Skeletal muscle cell (primary cell): ENCODE data around the gene FSD2.

Experiments used
- DNase-seq: peaks from one replicate; pipeline ENCODE4 v3.0.0-alpha.2; 2010; ENCODE audit warnings: low read depth
- H3K4me3 ChIP-seq: 2 replicates; pipeline ENCODE4 v1.5.1; 2011; ENCODE audit warnings: low read depth, mild to moderate bottlenecking, control low read depth, low read length, moderate library complexity

The FSD2 gene

GRCh38 chr15:82805994-82806406 is at the start of gene FSD2:
Gene FSD2 (minus strand): TSS chr15:82806069. CDS start chr15:82787390, 18,679 bp downstream.
- no peak within 1 kb of the TSS for H3K4me3 ChIP-seq
- no peak for DNase-seq

DNA sequence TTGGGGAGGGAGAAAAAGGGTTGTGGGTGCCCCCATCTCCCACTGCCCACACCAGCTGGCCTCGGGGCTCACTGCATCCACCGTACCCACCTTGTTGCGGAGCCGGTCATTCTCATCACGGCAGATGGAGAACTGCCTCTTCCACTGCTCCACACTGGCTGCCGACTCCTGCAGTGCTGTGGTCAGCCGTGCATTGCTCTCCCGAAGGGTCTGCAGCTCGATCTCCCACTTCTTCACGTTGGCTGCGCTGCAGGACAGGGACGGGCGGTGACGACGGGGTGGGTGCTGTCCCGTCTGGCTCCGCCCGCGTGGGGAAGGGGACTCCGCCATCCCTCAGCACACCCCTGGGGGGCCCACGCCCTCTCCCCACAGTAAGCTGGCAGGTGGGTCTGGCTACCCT is 48.7 kb upstream of the FSD2 start:
- H3K4me3 ChIP-seq: no peak overlapping the region
- DNase-seq: no peak

DNA sequence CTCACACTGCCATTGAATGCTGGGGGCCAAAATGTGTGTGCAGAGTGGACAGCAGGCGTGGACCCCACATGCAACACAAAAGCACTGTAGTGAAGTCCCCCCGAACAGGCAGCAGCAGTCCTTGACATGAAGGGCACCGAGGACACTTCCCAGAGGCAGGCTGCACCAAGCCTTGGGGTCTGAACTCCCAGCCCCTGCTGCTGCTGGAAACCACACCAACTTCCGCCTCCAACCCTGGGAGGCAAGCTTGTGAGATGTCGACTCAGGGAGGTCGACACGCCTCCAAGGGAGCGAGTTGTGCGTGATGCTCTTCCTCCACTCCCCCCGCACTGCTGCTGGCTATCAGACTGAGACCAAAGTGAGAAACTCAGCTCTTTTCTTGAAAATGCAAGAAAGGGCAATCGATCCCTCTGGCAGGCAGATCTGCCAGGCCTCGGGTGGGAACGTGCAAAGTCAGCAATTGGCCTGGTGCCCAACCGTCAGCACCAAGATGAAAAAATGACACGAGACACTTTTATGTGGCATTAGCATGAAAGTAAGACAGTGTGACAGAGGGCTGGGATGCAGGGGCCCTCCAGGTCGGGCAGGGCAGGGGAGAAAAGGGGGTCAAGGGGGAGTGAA is 47.2 kb upstream of the FSD2 start:
- no peak for DNase-seq
- H3K4me3 ChIP-seq: no peak overlapping the region

- no peak for DNase-seq
- no peak overlapping the region for H3K4me3 ChIP-seq
Measured at GRCh38 chr15:82851981-82852511, 46.2 kb upstream of the FSD2 start.

DNA sequence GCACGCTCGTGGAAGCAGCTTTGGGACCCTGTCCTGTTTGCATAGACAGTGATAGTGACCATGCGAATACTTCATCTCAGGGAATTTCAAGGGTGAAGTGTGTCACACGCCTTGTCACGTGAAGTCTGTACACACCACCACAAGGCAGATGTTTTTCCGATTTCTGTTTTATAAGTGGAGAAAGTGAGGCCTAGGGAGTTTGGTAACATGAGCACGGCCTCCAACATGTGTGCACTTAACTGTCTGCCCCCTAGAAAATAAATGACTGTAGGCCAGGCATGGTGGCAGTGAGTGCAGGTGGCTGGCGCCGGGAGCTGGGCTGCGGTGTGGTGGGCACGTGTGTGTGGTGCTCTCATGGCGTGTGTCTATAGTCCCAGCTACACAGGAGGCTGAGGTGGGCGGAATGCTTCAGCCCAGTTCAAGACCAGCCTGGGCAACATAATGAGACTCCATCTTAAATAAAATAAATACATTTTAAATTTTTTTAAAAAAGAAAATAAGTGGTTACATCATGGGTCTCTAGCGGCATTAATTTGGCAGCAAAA is 45.5 kb upstream of the FSD2 start:
- H3K4me3 ChIP-seq: no peak overlapping the region
- DNase-seq: no peak

DNA sequence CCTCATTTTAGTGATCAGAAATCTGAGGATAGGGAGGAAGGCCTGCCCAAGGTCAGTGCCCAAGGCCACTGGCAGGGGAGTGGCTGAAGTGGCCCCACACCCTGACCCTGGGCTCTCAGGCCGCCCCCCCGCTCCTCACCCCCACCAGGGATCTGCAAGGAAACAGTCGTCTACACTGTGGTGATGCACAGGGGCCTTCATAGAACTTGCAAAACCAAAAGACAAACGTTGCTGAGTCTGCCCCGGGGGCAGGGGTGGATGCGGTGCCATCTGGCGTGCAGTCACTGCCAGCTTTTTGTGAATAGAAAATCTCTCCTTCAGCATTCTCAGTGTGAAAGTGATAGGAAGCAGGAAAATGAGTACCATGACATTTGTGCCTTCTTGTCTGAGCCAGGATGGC is 44.9 kb upstream of the FSD2 start:
- DNase-seq: no peak
- H3K4me3 ChIP-seq: no peak overlapping the region

DNA sequence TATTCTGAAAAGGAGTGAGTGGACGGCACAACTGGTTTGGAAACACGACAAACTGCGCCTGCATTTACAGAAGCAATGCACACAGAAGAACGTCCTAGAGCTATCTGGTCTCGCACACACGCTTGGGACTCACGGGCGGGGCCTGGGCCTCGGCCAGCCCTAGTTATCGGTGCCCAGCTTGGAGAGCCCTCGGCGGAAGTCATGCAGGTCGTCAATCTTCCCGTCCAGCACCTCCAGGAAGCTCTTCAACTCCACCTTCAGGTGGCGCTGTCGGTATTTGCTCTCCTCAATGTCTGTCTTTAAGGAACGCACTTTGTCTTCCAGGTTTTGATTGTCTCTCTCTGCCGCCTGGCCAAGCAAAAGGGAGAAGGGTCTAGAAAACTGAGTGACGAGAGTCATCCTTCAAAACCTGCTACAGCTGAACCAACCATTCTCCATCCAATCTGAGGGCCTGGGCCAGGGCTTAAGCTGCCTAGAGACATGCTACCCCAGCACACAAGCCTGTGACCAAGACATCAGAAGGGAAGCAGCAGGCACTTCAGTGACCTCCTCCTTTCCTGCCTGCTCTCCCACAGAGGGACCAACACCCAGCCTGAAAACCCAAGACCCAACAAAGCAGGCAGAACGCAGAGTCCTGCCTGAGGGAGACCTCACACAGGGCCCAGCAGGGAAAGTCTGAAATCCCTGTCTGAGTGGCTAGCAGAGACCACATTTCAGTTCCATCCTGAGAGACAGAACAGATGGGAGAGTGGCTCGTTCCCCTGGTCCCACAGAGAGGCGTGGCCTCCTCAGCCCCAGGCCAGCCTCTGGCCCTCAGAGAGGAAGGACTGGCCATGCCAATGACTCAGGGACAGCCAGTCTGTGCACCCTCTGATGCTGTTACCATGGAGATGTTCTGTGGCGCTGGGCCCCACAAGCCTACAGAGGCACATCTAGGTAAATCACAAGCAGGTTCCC is 44.0 kb upstream of the FSD2 start:
- no peak overlapping the region for H3K4me3 ChIP-seq
- peak; percentile 55 for DNase-seq

DNA sequence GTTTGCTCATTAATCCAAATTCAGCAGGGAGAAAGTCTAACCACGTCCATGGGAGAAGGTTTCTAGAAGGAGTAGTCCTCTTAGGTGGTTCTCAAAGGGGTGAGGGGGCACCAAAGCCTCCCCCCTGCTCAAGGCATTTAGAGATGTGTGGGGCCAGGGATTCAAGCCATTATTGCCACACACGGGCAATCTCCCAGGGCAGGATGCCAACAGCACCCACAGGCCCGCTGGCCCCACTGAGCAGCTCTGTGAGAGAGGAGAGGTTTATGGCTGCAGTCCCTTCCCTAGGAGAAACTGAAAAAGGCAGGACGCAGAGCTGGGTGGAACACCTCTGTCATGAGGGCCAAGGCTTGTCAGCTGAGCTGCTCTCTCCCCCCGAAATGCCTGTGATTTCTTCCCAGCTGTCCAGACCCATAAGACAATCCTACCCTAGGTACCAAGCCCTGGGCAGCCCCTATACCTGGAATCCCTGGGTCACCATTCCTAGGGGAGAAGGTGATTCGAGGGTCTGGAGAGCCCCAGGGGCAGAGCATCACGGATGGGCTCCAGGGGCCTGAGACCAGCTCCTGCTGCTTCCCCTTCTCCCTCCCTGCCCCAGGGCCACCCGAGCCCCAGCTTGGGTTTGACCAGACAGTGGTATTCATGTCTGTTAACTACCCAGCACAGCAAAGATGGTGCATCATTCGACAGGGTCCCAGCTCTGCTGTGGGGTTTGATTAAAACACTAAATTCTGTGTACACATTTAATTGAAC is 42.5 kb upstream of the FSD2 start:
- no peak for DNase-seq
- H3K4me3 ChIP-seq: no peak overlapping the region

DNA sequence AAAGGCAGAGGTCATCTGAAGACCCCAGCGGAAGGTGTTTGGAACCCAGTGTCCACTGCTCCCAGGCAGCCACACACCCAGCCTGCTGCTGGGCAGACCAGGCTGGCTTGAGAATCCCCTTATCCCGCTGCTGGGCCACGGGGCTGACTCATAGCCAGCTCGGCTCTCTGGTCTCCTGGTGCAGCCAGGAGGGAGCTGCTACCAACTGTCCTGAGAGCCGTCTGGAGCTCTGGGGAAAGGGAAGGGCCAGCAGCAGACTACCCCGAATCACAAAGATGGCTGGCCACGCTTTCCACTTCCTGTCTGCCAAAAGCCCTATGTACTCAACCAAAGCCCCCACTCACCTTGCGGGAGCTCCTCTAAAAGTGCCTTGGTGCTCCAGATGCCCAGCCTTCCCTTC is 41.8 kb upstream of the FSD2 start:
- no peak overlapping the region for H3K4me3 ChIP-seq
- DNase-seq: no peak

DNA sequence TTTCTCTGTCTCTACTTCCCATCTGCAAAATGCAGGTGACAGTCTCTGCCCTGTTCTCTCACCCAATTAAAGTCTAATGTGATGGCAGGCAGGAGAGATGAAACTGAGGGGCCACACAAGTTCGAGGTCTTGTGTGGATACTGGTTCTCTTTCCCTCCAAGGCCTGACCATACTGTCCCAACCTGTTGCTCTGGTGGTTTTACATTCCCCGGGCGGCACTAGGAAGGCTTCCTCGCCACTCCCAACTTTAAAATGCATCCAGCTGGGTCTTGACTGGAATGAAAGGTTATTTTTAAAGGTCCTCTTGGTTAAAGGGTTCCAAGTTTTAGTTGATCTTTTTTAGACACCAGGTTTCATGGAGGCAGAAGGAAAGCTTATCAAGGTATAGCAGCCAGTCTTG is 40.8 kb upstream of the FSD2 start:
- H3K4me3 ChIP-seq: no peak overlapping the region
- DNase-seq: no peak

DNA sequence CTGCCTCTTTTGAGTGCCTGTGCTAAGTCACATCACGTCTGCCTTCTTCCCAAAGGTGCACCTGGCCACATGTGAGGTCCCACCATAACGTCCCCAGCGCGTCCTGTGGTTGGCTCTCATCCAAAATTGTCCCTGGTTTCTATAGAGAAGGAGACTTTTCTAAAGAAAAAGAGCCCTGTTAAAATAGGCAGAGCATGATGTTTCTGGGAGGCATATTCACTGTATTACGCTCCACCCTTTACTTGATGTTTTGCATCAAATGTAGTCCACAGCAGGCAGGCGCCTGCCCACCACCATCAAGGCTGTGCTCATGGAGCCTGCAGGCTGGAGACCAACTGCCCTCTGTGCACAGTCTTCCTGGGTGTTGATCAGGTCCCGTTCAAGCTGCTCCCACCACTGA is 39.8 kb upstream of the FSD2 start:
- DNase-seq: no peak
- H3K4me3 ChIP-seq: no peak overlapping the region

DNA sequence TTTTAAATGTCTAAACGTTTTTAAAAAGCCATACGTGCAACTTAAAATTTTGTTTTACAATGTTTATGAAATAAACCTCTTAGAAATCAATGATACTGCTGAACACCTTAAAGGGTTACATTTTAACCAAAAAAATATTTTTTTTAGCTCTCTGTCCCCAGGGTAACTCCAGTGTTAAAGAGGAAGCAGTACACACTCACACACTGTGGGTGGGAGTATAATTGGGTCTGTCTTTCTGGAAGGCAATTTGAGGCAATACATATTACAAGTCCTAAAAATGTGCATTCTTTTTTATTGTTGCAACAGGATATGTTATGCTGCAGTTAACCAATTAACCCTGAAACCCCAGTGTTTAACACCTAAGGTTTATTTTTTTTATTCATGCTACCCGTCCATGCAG is 37.7 kb upstream of the FSD2 start:
- H3K4me3 ChIP-seq: no peak overlapping the region
- no peak for DNase-seq

DNA sequence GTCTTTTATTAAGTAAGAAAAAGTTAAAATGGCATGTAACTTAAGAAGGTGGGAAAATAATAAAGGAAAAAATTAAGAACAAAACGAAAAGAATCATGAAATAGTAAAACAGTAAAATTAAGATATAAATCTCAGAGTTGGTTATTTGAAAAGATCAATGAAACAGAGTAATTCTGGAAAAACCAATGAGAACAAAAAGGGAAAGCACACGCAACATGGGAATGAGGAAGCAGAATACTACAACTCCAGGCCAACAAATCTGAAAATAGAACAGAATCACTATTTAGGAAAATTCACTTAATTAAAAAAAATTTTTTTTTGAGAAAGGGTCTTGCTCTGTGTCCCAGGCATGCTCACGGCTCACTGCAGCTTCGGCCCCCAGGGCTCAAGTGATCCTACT is 34.3 kb upstream of the FSD2 start:
- DNase-seq: no peak

DNA sequence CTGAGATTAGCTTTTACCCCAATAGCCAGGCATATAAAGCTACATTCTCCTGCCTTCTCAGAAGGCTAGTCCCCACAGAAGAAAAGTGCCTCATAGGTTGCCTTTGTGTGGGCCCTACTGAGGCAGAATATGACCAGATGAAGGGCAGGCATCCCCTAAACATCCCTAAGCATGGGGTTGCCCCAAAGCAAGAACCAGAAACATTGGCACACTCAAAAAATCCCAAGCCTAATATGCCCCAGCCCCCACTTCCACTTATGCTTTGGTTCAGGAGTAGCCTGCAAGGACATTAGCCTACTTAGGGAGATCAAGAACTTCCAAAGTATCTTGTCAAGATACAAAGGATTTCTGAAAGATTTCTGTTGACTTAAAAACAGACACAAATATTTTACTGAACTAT is 33.3 kb upstream of the FSD2 start:
- DNase-seq: no peak
- no peak overlapping the region for H3K4me3 ChIP-seq

More for the DNA sequence above, 34.3 kb upstream of the FSD2 start:
- no peak overlapping the region for H3K4me3 ChIP-seq

DNA sequence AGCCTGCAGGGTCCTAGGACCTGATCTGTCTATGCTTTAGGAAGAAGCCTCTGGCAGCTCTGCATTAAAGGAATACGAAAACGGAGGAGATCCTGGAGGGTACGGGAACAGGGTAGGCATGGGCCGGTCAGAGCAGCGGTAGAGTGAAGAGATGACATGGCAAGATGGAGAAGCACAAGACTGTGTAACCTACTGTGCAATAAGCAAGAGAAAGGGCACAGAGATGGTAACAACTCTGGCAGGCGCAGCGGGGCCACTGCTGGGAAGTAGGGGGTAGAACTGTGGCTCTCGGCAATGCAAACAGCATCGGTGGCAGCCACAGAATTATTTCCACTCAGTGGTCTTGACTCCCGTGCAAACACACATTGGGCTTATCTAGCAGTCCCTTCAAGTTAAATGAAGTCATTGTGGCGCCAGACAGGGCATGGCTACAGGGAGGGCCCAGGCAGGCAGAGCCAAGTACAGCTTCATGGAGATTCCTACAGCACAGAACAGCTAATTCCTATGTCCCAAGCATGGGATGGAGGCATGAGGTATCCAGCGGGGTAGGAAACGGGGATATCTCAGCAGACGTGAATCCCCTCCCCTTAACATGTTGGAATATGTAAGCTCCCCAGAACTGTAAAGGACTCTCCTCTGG is 32.3 kb upstream of the FSD2 start:
- no peak overlapping the region for H3K4me3 ChIP-seq
- no peak for DNase-seq

GRCh38 chr15:82835391-82835917 is 29.6 kb upstream of the FSD2 start:
- DNase-seq: no peak
- no peak overlapping the region for H3K4me3 ChIP-seq

DNA sequence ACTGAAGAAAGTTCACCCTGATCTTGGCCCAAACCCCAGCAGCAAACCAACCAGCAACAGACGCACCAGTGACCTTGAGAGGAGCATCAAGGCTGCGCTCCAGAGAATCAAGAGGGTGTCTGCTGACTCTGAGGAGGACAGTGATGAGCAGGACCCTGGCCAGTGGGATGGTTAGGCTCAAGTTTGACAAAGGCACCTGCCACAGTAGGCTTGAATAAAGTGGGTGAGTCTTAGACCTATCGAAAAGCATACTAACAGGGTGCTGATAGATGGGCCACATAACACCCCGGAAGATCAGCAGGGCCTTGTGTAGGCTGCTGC is 27.5 kb upstream of the FSD2 start:
- no peak overlapping the region for H3K4me3 ChIP-seq
- DNase-seq: no peak

DNA sequence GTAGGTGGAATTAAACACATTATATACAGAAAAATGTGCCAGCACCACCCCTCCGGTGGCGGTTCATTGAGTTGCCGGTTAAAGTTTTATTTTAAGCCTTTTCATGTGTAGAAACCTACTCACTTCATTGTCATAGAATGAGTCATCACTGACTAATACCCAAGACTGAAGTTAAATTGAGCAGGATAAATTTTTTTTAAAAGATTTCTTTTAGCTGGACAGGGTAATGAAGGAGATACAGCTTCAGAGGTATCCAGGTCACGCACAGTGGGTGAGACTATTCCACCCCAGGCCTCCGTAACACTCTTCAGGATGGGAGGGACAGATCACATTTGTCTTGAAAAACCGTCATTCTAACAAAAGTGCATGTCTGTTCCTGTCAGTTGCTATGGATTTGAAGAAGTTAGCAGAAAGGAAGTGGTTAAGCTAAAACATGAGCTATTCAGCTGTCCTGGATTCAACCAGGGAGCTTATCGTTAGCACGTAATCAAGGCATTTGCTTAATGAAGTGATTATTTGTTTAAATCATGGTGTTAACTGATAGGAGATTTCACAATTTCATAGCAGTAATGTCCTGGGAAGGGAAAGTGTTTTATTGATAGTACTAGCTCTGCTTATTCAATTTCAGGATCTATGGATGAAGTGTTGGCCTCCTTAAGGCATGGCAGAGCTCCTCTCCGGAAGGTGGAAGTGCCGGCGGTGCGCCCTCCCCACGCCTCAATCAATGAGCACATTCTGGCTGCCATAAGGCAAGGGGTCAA is 26.9 kb upstream of the FSD2 start:
- peak; percentile 58 for DNase-seq
- no peak overlapping the region for H3K4me3 ChIP-seq
